ACC112 (cell line): Measurements from ENCODE around the gene CD63.
A peak's percentile ranks its signal among the peaks of the same experiment; 100 is the strongest.

ENCODE experiments used
- H2AFZ ChIP-seq: fragments of 200-600 bp; sonication (generic); one replicate; pipeline ENCODE4 v1.6.0; 2017; ENCODE audit warnings: antibody characterized with exemption, low read length; ENCODE audit not compliant: unreplicated experiment
- H3K27ac ChIP-seq: fragments of 200-600 bp; sonication (generic); 2 replicates; pipeline ENCODE4 v1.5.1; 2014; ENCODE audit warnings: low read depth, mild to moderate bottlenecking, antibody characterized with exemption, low read length, moderate library complexity
- H3K27me3 ChIP-seq: fragments of 200-600 bp; sonication (generic); 2 replicates; pipeline ENCODE4 v1.6.1; 2014; ENCODE audit warnings: mild to moderate bottlenecking, antibody characterized with exemption, low read length, moderate library complexity, mixed read lengths; ENCODE audit not compliant: insufficient read depth
- H3K36me3 ChIP-seq: fragments of 200-600 bp; sonication (generic); 2 replicates; pipeline ENCODE4 v1.6.1; 2016; ENCODE audit warnings: mild to moderate bottlenecking, antibody characterized with exemption, low read length, moderate library complexity, mixed read lengths; ENCODE audit not compliant: insufficient read depth
- H3K4me1 ChIP-seq: fragments of 200-600 bp; sonication (generic); one replicate; pipeline ENCODE4 v1.6.1; 2016; ENCODE audit warnings: low read length, mixed read lengths; ENCODE audit not compliant: insufficient read depth, unreplicated experiment, control insufficient read depth
- H3K4me3 ChIP-seq: fragments of 200-600 bp; sonication (generic); 2 replicates; pipeline ENCODE4 v1.5.1; 2014; ENCODE audit warnings: mild to moderate bottlenecking, low read depth, low read length
- H3K79me2 ChIP-seq: fragments of 200-600 bp; sonication (generic); one replicate; pipeline ENCODE4 v1.6.0; 2016; ENCODE audit warnings: low read length; ENCODE audit not compliant: control insufficient read depth, unreplicated experiment, insufficient read depth

Gene CD63

DNA sequence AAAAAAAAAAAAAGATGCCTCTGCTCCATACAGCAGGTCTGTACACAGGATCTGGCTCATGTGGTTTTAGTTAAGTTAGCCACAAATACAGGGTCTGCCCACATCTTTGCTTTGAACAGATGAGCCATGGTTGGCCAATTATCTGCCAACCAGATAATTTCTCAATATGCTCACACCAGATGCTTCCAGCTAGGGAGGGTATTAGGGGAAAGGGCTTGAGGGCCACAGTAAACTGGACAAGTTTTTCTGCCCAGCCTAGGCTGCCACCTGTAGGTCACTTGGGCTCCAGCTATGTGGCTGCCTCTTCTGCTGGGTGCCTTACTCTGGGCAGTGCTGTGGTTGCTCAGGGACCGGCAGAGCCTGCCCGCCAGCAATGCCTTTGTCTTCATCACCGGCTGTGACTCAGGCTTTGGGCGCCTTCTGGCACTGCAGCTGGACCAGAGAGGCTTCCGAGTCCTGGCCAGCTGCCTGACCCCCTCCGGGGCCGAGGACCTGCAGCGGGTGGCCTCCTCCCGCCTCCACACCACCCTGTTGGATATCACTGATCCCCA lies 7.8 kb downstream of the CD63 start:
- Histone ChIP-seq H3K36me3 (peaks cover 13% of the 10 kb centered on the region; the same call in 1 of the 2 replicates), H3K4me1 (peaks cover 79% of the 10 kb centered on the region), H3K27me3 (no peaks in the 10 kb centered on the region), H3K4me3 (peak overlapping the region; percentile 54), H3K27ac (peak overlapping the region; percentile 91), H3K79me2 (peaks cover 15% of the 10 kb centered on the region), H2AFZ (no peak overlapping the region)

GRCh38 chr12:55720071-55720564 lies 8.7 kb downstream of the CD63 start, which contains the start of gene RDH5:
Gene RDH5 (plus strand): TSS chr12:55720393. CDS start chr12:55721185, 792 bp downstream.
- Histone ChIP-seq H3K79me2 (peaks cover 7% of the 10 kb centered on the region), H3K4me3 (peak within 1 kb of the TSS; percentile 54), H3K36me3 (peaks cover 5% of the 10 kb centered on the region; the same call in 1 of the 2 replicates), H3K4me1 (peaks cover 76% of the 10 kb centered on the region), H3K27ac (peak within 1 kb of the TSS; percentile 91), H2AFZ (no peak within 1 kb of the TSS), H3K27me3 (no peaks in the 10 kb centered on the region)

- Histone ChIP-seq H3K27ac (peak overlapping the region; percentile 91), H3K27me3 (no peaks in the 10 kb centered on the region), H3K36me3 (peaks cover 4% of the 10 kb centered on the region; the same call in 1 of the 2 replicates), H2AFZ (no peak overlapping the region), H3K4me1 (peaks cover 71% of the 10 kb centered on the region), H3K4me3 (no peak overlapping the region), H3K79me2 (peaks cover 7% of the 10 kb centered on the region)
Observed at GRCh38 chr12:55719371-55719770, 9.4 kb downstream of the CD63 start.

DNA sequence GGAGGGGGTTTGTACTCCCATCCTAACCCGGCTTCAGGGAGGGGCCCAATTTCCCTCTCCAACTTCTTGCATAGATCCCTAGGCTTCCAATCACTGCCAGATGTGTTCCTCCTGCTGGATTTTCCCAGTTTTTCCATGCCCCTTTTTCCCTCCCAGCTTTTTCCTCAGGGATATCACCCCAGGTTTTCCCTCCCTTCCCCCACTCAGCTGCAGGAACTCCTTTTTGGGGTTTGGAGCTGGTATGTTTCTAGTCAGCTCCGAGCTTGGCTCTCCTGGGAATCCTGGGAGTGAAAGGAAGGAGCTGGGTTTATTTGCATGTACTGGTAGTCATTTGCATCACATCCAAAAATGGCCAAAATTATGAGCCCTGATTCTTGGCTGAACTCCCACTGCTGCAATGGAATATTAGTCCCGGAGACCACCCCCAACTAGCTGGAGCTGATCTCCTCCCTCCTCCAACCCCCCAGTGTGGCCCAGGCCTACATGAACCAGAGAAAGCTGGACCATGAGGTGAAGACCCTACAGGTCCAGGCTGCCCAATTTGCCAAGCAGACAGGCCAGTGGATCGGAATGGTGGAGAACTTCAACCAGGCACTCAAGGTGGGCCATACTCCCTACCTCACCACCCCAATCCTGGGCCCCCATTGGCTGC lies 10.1 kb downstream of the CD63 start:
- Histone ChIP-seq H2AFZ (no peak overlapping the region), H3K4me3 (peak overlapping the region; percentile 78), H3K36me3 (no peaks in the 10 kb centered on the region; the same call in 1 of the 2 replicates), H3K4me1 (peaks cover 65% of the 10 kb centered on the region), H3K79me2 (peaks cover 2% of the 10 kb centered on the region), H3K27ac (peak overlapping the region; percentile 91), H3K27me3 (no peaks in the 10 kb centered on the region)

GRCh38 chr12:55718015-55718414 lies 10.8 kb downstream of the CD63 start:
- peak overlapping the region; percentile 78 for H3K4me3 ChIP-seq
- peaks cover 64% of the 10 kb centered on the region for H3K4me1 ChIP-seq
- no peaks in the 10 kb centered on the region for H3K27me3 ChIP-seq
- H3K79me2 ChIP-seq, result no peaks in the 10 kb centered on the region
- H3K27ac ChIP-seq, result peak overlapping the region; percentile 91
- no peak overlapping the region for H2AFZ ChIP-seq
- no peaks in the 10 kb centered on the region for H3K36me3 ChIP-seq

- Histone ChIP-seq H3K27ac (peak overlapping the region; percentile 91), H3K36me3 (no peaks in the 10 kb centered on the region), H3K79me2 (no peaks in the 10 kb centered on the region), H3K27me3 (no peaks in the 10 kb centered on the region), H3K4me1 (peaks cover 71% of the 10 kb centered on the region), H2AFZ (no peak overlapping the region), H3K4me3 (peak overlapping the region; percentile 78)
Observed at GRCh38 chr12:55717011-55718007, 11.5 kb downstream of the CD63 start.

GRCh38 chr12:55716582-55716957 lies 12.2 kb downstream of the CD63 start:
- Histone ChIP-seq H3K36me3 (no peaks in the 10 kb centered on the region), H3K79me2 (no peaks in the 10 kb centered on the region), H2AFZ (no peak overlapping the region), H3K4me3 (peak overlapping the region; percentile 78), H3K27me3 (no peaks in the 10 kb centered on the region), H3K27ac (peak overlapping the region; percentile 91), H3K4me1 (peaks cover 75% of the 10 kb centered on the region)

DNA sequence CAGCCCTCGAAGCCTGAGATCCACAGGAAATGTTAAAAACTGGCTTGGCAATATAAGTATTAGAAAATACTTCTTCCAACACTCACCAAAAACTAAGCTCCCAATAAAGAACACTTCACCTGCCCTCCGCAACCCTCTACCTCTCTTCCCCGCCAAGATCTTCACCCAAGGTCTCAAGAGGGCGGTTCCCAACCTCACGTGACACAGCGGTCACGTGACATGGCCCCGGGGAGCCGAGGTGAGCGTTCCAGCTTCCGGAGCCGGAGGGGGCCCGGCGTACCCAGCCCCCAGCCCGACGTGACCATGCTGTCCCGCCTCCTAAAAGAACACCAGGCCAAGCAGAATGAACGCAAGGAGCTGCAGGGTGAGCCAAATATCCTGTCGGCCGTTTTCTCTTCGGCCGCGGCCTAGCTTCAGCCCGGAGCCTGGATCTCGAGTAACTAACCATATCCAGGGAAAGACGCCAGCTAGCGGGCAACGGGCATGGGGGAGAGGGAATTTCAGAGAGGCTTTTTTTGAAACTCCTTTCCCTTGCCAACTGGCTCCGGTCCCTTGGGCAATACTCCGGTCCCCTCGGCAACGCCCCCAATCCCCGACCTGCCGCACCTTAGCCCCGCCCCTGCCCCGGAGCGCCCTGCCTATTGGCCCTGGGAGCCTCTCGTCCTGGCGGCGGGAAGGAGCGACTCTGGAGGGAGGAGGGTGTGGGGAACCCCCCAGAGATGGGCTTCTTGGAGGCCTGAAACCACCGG lies 12.8 kb downstream of the CD63 start, which contains the start of gene BLOC1S1:
BLOC1S1 (plus strand) TSS at position 214 of the 749 bp plus-strand sequence; CDS start at position 220, 6 bp downstream.
- Histone ChIP-seq H3K4me3 (peak within 1 kb of the TSS; percentile 78), H3K27me3 (no peaks in the 10 kb centered on the region), H3K4me1 (peaks cover 71% of the 10 kb centered on the region), H2AFZ (peak within 1 kb of the TSS; percentile 90), H3K27ac (peak within 1 kb of the TSS; percentile 91), H3K36me3 (no peaks in the 10 kb centered on the region), H3K79me2 (no peaks in the 10 kb centered on the region)

DNA sequence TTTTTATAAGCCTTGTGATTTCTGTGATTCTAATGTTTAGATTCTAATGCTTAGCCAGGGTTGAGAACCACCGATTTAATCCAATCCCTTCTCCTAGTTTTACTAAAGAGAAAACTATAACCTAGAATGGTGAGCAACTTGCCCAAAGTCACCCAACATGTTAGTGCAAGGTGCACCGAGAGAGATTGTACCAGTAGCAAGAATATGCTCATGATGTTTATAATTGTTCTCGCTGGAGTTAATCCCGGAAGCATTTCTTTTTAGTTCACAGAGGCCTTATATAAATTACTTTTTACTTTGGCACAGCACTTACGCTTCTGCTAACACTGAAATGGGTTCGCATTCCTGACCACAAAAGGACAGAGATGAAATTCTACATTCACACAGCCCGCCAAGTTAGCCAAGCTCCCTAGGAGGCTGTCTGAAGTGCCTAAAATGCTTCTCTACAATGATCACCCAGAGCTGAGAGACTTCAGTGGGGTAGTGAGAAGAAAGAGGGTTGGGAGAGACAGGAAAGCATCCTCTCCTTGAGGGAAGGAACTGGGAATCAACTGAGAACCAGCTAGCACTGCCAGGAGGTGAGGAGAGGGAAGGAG lies 13.5 kb downstream of the CD63 start:
- no peaks in the 10 kb centered on the region for H3K36me3 ChIP-seq
- peaks cover 64% of the 10 kb centered on the region for H3K4me1 ChIP-seq
- H2AFZ ChIP-seq, result peak overlapping the region; percentile 90
- peak overlapping the region; percentile 78 for H3K4me3 ChIP-seq
- no peaks in the 10 kb centered on the region for H3K27me3 ChIP-seq
- no peaks in the 10 kb centered on the region for H3K79me2 ChIP-seq
- peak overlapping the region; percentile 91 for H3K27ac ChIP-seq
